IPS-NIHi7 (cell line): Measurements from ENCODE around the gene MGA.

Experiments
- DNase-seq: peaks from one replicate; pipeline ENCODE4 v3.0.0; 2012; ENCODE audit warnings: mixed read lengths; ENCODE audit errors: extremely low spot score

Gene MGA

GRCh38 chr15:41658689-41659088 is 1.5 kb upstream of the MGA start:
- no peak for DNase-seq

- no peak for DNase-seq
These were observed 1.0 kb upstream of the MGA start for GRCh38 chr15:41659190-41659589.

- peak; percentile 68 for DNase-seq
These were observed 360 bp upstream of the MGA start for GRCh38 chr15:41659855-41660234.

- no peak for DNase-seq
These were observed 893 bp downstream of the MGA start for GRCh38 chr15:41661078-41661517.

- DNase-seq, result peak; percentile 85
These were observed 1.5 kb downstream of the MGA start for GRCh38 chr15:41661518-41662225.

- DNase-seq, result no peak
These were observed 6.2 kb downstream of the MGA start for GRCh38 chr15:41666353-41666920.

GRCh38 chr15:41669701-41670100 is 9.5 kb downstream of the MGA start:
- DNase-seq, result no peak

- DNase-seq, result no peak
These were observed 11.7 kb downstream of the MGA start for GRCh38 chr15:41671656-41672648.

GRCh38 chr15:41675337-41675736 is 15.1 kb downstream of the MGA start:
- no peak for DNase-seq

GRCh38 chr15:41678742-41679141 is 18.5 kb downstream of the MGA start:
- no peak for DNase-seq

- no peak for DNase-seq
These were observed 23.8 kb downstream of the MGA start for GRCh38 chr15:41683955-41684354.

- no peak for DNase-seq
These were observed 28.5 kb downstream of the MGA start for GRCh38 chr15:41688671-41689070.

GRCh38 chr15:41689083-41689482 is 28.9 kb downstream of the MGA start:
- DNase-seq, result no peak

GRCh38 chr15:41689834-41690233 is 29.6 kb downstream of the MGA start:
- DNase-seq, result no peak

- DNase-seq, result no peak
These were observed 30.4 kb downstream of the MGA start for GRCh38 chr15:41690636-41691035.

GRCh38 chr15:41691471-41691870 is 31.3 kb downstream of the MGA start:
- no peak for DNase-seq

GRCh38 chr15:41692049-41692448 is 31.8 kb downstream of the MGA start:
- no peak for DNase-seq

- DNase-seq, result no peak
These were observed 33.6 kb downstream of the MGA start for GRCh38 chr15:41693757-41694156.

GRCh38 chr15:41695750-41696436 is 35.7 kb downstream of the MGA start:
- DNase-seq, result peak; percentile 22

GRCh38 chr15:41698779-41699178 is 38.6 kb downstream of the MGA start:
- DNase-seq, result no peak

- no peak for DNase-seq
These were observed 42.9 kb downstream of the MGA start for GRCh38 chr15:41703120-41703519.

GRCh38 chr15:41713047-41713446 is 52.8 kb downstream of the MGA start:
- DNase-seq, result no peak
